Smooth muscle cell (in vitro differentiated cells): ENCODE results near the gene CLTB. TPM values are rescaled to one million over a fixed set of nuclear protein-coding genes. Genes with fewer than 3 reads are reported as not detected.

Experiments
- DNase-seq: peaks from one replicate; lab custom pipeline; 2025; ENCODE audit not compliant: unreplicated experiment; lab: John Stamatoyannopoulos, UW
- H2AFZ ChIP-seq: fragments of 200-600 bp; sonication (generic); 2 replicates; pipeline ENCODE4 v1.6.0; 2016; ENCODE audit warnings: antibody characterized with exemption, low read depth, mild to moderate bottlenecking
- H3F3A ChIP-seq: fragments of 200-600 bp; sonication (generic); 2 replicates; pipeline ENCODE4 v1.6.0; 2017; ENCODE audit warnings: antibody characterized with exemption, low read depth
- H3K27ac ChIP-seq: fragments of 200-600 bp; sonication (generic); 2 replicates; pipeline ENCODE4 v1.5.1; 2016; ENCODE audit warnings: low read depth, mild to moderate bottlenecking
- H3K27me3 ChIP-seq: fragments of 200-600 bp; sonication (generic); 2 replicates; pipeline ENCODE4 v1.6.1; 2016; ENCODE audit warnings: low read depth, mild to moderate bottlenecking
- H3K36me3 ChIP-seq: fragments of 200-600 bp; sonication (generic); 2 replicates; pipeline ENCODE4 v1.5.1; 2016; ENCODE audit warnings: low read depth
- H3K4me1 ChIP-seq: fragments of 200-600 bp; sonication (generic); 2 replicates; pipeline ENCODE4 v1.5.1; 2016; ENCODE audit warnings: low read depth
- H3K4me2 ChIP-seq: fragments of 200-600 bp; sonication (generic); 2 replicates; pipeline ENCODE4 v1.6.0; 2016; ENCODE audit warnings: mild to moderate bottlenecking
- H3K4me3 ChIP-seq: fragments of 200-600 bp; sonication (generic); 2 replicates; pipeline ENCODE4 v1.5.1; 2016; ENCODE audit warnings: mild to moderate bottlenecking
- H3K79me2 ChIP-seq: fragments of 200-600 bp; sonication (generic); 2 replicates; pipeline ENCODE4 v1.6.0; 2016; ENCODE audit warnings: low read depth, mild to moderate bottlenecking
- H3K9ac ChIP-seq: fragments of 200-600 bp; sonication (generic); 2 replicates; pipeline ENCODE4 v1.6.0; 2016; ENCODE audit warnings: low read depth
- H3K9me3 ChIP-seq: fragments of 200-600 bp; sonication (generic); replicated peaks from 2 replicates; pipeline ENCODE4 v1.5.1; 2016; ENCODE audit warnings: low read depth
- H4K20me1 ChIP-seq: fragments of 200-600 bp; sonication (generic); 2 replicates; pipeline ENCODE4 v1.6.0; 2016; ENCODE audit warnings: low read depth
- WGBS: methylation state at CpG from one replicate; pipeline ENCODE4 v1.1.7; 2016; ENCODE audit warnings: low lambda C conversion rate; 5-methylcytosine and 5-hydroxymethylcytosine counted together
- polyA plus RNA-seq: library from polyadenylated mRNA; unstranded; fragments of >200 nt; fragmentation: Nextera tagmentation; extraction: Ambion mirVana; gene quantifications from 2 replicates; pipeline ENCODE4 v1.2.1, GENCODE V29; 2016
- total RNA-seq: library from RNA; depleted of rRNA; stranded (reverse); fragments of >200 nt; gene quantifications from 2 replicates; pipeline ENCODE4 v1.2.3, GENCODE V29; 2014
- TF ChIP-seq, protein P1 (sequence below): fragments of 200-600 bp; sonication (generic); IDR thresholded peaks from 2 replicates; pipeline ENCODE4 v1.5.1; 2017; ENCODE audit warnings: borderline replicate concordance, mild to moderate bottlenecking, antibody characterized with exemption; ENCODE audit not compliant: insufficient read depth, poor library complexity, severe bottlenecking

Gene CLTB
- total and polyA plus RNA-seq, 2 experiments from 2014 or later = 107 to 125 TPM

DNA sequence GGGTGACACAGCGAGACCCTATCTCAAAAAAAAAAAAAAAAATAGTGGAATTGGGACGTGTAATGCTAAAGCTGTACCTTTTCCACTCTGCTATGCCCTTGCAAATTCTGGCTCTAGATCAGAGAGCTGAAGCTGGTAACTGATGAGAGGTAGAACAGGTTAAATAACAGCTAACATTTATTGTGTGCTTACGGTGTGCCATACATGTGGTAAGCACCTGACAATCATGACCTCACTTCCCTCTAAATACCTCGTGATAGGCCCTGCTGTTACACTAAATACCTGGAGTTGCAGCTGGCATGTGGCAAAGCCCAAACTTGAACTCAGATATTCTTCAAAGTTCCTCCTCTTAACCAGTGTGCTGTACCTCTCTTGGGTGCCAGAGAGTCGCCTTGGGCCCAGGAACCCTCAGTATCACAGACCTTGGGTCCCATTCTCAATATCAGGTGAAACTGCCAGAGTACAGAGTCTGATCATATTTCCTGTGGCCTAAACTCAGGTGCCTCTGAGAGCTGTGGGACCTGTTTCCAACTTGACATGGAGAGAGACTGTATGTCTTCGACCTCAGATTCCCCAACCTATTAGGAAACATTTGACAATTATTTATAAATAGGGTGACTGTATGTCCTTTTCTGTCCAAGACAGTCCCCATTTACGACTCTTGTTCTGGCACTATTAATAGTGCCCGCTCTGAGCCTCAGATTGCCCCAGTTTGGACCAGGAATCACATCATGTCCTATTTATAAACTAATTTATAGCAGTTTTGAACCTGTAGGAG lies 46.2 kb downstream of the CLTB start:
- H3K27ac ChIP-seq = no peak overlapping the region
- no peak overlapping the region for H3K4me2 ChIP-seq
- H3K9ac ChIP-seq = no peak overlapping the region
- H3K4me1 ChIP-seq = peaks cover 8% of the 10 kb centered on the region
- no peaks in the 10 kb centered on the region for H3K27me3 ChIP-seq
- H4K20me1 ChIP-seq = no peaks in the 10 kb centered on the region
- no peaks in the 10 kb centered on the region for H3F3A ChIP-seq
- no peak for DNase-seq
- TF ChIP-seq, protein P1, sequence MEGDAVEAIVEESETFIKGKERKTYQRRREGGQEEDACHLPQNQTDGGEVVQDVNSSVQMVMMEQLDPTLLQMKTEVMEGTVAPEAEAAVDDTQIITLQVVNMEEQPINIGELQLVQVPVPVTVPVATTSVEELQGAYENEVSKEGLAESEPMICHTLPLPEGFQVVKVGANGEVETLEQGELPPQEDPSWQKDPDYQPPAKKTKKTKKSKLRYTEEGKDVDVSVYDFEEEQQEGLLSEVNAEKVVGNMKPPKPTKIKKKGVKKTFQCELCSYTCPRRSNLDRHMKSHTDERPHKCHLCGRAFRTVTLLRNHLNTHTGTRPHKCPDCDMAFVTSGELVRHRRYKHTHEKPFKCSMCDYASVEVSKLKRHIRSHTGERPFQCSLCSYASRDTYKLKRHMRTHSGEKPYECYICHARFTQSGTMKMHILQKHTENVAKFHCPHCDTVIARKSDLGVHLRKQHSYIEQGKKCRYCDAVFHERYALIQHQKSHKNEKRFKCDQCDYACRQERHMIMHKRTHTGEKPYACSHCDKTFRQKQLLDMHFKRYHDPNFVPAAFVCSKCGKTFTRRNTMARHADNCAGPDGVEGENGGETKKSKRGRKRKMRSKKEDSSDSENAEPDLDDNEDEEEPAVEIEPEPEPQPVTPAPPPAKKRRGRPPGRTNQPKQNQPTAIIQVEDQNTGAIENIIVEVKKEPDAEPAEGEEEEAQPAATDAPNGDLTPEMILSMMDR = no peak
- H3K4me3 ChIP-seq = no peak overlapping the region
- H3K79me2 ChIP-seq = no peaks in the 10 kb centered on the region
- no peaks in the 10 kb centered on the region for H3K36me3 ChIP-seq
- H2AFZ ChIP-seq = no peak overlapping the region
- 96% methylated on average over 8 of the region's 8 CpGs for WGBS
- H3K9me3 ChIP-seq = no peaks in the 10 kb centered on the region

DNA sequence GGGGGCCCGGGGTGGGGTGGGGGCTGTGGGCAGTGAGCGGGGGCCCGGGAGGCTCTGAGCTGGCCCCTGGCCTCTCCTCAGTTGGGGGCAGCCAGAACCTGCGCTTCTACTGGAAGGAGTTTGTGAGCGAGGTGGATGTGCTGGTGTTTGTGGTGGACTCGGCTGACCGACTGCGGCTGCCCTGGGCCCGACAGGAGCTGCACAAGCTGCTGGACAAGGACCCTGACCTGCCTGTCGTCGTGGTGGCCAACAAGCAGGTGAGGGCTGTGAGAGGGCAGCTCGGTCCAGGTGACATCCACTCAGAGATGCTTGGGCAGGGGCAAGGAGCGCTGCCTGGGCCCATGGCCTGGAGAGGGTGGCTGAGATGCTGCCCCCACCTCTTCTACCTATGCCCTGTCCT lies 47.6 kb downstream of the CLTB start:
- no peak for DNase-seq
- Histone ChIP-seq H3K9me3 (no peaks in the 10 kb centered on the region), H3K36me3 (no peaks in the 10 kb centered on the region), H3K27me3 (no peaks in the 10 kb centered on the region), H3K4me3 (no peak overlapping the region), H3K27ac (no peak overlapping the region), H3K9ac (no peak overlapping the region), H4K20me1 (no peaks in the 10 kb centered on the region), H2AFZ (no peak overlapping the region), H3K4me1 (peaks cover 8% of the 10 kb centered on the region), H3K79me2 (no peaks in the 10 kb centered on the region), H3F3A (no peaks in the 10 kb centered on the region), H3K4me2 (no peak overlapping the region)
- WGBS = 98% methylated on average over 9 of the region's 13 CpGs
- TF ChIP-seq, protein P1 = no peak

DNA sequence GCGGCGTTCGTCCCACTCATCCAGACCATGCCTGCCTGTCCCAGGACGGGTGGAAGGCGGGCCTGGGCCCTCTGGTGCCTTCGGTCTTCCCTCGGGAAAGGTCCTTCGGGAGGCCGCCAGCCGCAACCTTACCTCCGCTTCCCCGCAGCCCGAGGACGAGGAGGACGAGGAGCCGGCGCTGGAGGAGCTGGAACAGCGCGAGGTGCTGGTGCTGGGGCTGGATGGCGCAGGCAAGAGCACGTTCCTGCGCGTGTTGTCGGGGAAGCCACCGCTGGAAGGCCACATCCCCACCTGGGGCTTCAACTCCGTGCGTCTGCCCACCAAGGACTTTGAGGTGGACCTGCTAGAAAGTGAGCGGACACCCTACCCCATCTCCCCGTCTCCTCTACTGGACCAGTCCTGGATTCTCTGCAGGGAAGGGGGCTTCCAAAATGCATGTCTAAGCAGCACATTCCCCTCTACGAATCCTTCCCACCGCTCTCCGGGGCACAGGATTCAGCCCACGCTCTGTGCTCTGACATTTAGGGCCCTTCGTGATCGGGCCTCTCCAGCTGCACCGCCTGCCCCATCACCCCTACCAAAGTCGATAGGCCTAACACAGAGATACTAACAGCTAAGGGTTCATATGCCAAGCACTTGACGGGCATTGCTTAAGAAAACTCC lies 50.0 kb downstream of the CLTB start:
- Histone ChIP-seq H3K36me3 (no peaks in the 10 kb centered on the region), H3K9ac (peak overlapping the region; percentile 53), H3K9me3 (no peaks in the 10 kb centered on the region), H3K4me3 (peak overlapping the region; percentile 85), H3K4me1 (peaks cover 8% of the 10 kb centered on the region), H3K27me3 (no peaks in the 10 kb centered on the region), H2AFZ (peak overlapping the region; percentile 92), H4K20me1 (no peaks in the 10 kb centered on the region), H3K27ac (peak overlapping the region; percentile 14), H3K79me2 (peaks cover 2% of the 10 kb centered on the region), H3F3A (no peaks in the 10 kb centered on the region), H3K4me2 (peak overlapping the region; percentile 91)
- whole genome bisulfite sequencing = 30% methylated on average over 38 of the region's 38 CpGs
- DNase-seq = no peak
- TF ChIP-seq, protein P1 = no peak
